Epidermal melanocyte (primary cell): ENCODE measurements around the gene TRPV6.

ENCODE experiments used
- DNase-seq: peaks from one replicate; pipeline ENCODE4 v3.0.0; 2011; ENCODE audit warnings: low spot score; ENCODE audit not compliant: insufficient read length

The TRPV6 gene

DNA sequence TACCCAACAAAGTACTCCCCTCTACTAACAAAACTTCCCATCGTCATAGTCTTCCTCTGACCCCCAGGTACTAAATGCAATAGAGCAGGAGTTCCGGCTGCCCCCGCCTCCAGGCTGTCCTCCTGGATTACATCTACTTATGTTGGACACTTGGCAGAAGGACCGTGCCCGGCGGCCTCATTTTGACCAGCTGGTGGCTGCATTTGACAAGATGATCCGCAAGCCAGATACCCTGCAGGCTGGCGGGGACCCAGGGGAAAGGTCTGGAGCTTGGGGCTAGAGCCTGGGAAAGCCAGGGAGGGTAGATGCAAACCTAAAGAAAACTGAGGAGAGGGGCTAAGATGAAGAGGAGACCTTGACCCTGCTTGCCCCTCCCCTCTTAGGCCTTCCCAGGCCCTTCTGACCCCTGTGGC is 15.4 kb downstream of the TRPV6 start:
- DNase-seq, result no peak

DNA sequence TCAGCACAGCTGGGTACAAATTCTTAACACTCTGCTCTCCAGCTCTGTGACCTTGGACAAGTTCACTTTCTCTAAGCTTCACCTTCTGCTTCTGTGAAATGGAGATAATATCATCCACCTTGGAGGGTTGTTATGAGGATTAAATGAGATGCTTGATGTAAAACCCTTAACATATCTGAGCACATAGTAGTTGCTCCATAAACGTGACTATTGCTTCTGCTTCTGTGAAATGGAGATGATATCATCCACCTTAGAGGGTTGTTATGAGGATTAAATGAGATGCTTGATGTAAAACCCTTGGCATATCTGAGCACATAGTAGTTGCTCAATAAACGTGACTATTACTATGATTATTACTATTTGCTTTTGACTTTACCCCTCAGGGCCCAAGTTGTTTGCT is 16.1 kb downstream of the TRPV6 start:
- no peak for DNase-seq

DNA sequence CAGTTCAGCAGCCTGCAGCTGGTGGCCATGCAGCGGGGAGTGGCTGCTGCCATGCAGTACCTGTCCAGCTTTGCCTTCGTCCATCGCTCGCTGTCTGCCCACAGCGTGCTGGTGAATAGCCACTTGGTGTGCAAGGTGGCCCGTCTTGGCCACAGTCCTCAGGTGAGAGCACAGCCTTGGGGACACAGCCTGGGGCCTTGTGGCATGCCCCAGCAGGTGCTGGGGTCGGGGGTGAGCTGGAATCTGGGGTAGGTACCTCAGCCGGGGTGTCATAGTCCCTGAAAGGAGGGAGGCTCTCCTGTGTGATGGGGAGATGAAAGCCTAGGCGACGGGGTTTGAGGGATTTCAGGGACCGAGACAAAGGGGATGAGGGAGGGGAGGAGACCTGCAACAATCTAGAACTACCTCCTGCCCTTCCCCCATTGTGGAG is 16.5 kb downstream of the TRPV6 start:
- no peak for DNase-seq

DNA sequence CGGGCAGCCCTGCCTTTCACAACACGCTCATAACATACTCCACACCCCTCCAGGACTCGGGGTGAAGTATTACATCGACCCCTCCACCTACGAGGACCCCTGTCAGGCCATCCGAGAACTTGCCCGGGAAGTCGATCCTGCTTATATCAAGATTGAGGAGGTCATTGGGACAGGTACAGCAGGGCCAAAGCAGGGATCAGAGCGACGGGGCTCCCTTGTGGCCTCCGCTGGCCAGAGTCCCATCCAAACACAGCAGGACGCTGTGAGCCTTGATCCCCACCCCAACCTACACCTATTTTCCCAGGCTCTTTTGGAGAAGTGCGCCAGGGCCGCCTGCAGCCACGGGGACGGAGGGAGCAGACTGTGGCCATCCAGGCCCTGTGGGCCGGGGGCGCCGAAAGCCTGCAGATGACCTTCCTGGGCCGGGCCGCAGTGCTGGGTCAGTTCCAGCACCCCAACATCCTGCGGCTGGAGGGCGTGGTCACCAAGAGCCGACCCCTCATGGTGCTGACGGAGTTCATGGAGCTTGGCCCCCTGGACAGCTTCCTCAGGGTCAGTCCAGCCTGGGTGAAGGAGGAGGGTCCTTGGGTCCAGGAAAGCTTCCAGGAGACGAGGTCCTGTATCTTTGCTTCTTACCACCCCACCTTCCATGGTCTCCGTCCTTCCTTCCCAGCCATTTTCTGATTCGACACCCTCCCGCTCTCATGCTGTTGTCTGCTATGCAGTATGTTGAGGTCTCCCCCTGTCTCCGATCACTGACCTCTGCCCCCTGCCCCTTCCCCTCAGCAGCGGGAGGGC is 17.2 kb downstream of the TRPV6 start:
- DNase-seq, result no peak

DNA sequence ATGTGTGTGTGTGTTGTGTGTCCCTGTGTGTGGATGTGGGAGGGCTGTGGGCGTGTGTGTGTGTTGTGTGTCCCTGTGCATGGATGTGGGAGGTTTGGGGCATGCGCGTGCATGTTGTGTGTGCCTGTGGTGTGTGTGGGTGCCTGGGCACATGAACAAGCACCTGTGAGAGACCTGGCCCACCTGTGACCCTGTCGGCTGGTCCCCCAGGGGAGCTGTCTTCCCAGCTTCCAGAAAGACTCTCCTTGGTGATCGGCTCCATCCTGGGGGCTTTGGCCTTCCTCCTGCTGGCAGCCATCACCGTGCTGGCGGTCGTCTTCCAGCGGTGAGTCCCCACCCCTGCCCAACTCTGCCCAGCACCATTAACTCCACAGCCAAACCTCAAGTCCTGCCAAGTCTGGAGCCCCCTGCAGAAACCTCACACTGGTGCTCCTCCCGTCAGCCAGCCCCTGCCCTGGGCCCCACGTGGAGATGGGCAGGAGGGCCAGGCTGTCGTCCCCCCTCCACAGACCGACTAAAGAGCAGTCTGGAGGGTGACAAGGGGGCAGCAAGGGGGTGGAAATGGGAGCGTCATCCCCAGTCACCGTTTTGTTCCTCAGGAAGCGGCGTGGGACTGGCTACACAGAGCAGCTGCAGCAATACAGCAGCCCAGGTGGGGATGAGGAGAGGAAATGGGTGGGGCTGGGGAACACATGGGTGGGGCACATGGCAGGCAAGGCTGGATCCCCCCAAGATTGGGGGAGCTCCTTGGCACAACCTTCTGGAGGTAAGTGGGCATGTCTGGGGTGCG is 18.0 kb downstream of the TRPV6 start:
- DNase-seq, result no peak

DNA sequence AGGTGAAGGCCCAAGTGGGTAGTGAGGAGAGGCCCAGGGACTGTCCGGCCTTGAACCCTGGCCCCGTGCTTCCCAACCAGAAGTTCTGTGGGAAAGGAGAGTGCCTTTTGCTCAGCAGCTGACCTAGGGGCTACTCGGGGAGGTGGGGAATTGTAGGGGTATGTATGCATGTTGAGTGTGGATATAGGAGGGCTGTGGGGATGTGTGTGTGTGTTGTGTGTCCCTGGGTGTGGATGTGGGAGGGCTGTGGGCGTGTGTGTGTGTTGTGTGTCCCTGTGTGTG is 18.5 kb downstream of the TRPV6 start:
- no peak for DNase-seq

DNA sequence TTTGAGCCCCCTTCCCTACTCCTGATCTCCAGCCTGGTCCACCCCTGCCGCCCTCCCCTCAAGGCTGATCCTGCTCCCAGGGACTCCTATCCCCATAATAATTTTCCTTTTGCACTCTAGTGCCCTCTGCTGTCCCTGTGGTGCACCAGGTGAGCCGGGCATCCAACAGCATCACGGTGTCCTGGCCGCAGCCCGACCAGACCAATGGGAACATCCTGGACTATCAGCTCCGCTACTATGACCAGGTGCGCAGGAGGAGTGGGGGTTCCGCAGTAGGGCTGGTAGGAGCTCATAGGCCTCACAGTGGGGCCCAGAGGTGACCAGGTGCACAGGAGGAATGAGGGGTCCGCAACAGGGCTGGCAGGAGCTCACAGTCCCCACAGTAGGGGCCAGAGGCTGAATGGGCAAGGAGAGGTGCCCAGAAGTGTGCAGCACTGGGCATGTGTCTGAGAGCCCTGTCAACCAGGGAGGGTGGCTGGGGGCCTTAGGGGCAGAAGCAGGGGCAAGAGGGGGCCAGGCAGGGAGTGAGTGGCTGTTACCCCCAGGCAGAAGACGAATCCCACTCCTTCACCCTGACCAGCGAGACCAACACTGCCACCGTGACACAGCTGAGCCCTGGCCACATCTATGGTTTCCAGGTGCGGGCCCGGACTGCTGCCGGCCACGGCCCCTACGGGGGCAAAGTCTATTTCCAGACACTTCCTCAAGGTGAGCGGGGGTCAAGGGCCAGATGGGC is 19.0 kb downstream of the TRPV6 start:
- no peak for DNase-seq

DNA sequence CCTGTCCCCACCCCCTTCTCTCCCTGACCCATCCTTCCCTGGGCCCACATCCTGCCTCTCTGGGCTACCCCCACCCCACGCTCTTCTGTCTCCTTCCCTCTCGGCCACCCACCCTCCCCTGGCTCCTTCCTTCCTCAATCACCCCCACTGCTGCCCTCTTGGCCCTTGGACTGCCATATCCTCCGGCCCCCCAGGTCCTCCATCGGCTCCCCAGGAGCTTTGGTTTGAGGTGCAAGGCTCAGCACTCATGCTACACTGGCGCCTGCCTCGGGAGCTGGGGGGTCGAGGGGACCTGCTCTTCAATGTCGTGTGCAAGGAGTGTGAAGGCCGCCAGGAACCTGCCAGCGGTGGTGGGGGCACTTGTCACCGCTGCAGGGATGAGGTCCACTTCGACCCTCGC is 19.8 kb downstream of the TRPV6 start:
- DNase-seq, result no peak

DNA sequence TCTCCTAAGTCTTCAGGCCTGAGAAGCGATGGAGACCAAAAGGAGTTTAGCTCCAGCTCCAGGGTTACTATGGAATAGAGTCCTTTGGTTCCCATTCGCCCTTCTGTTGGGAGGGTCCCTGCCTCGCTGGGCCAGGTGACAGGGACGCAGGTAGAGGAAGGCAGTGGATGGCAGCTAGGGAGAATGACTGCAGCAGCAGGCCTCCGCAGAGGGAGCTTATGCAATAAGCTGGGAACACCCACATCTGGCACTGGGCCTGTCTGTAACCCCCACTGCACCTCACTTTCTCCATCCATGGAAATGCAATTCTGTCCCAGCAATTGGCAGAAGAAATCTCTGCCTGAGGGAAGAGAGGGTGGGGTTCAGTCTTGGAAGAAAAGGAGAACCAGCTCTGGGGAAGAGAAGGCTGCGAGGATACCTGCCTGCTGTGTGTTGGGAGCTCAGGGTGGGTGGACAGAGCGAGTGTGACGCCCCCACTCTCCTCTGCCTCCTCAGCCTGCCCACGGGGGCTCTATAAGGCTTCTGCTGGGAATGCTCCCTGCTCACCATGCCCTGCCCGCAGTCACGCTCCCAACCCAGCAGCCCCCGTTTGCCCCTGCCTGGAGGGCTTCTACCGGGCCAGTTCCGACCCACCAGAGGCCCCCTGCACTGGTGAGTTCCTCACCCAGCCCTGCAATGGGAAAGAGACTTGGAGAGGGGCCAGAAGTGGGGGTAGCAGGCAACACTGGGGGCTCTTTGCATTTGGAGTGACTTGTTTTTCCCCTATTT is 20.4 kb downstream of the TRPV6 start:
- DNase-seq, result no peak

DNA sequence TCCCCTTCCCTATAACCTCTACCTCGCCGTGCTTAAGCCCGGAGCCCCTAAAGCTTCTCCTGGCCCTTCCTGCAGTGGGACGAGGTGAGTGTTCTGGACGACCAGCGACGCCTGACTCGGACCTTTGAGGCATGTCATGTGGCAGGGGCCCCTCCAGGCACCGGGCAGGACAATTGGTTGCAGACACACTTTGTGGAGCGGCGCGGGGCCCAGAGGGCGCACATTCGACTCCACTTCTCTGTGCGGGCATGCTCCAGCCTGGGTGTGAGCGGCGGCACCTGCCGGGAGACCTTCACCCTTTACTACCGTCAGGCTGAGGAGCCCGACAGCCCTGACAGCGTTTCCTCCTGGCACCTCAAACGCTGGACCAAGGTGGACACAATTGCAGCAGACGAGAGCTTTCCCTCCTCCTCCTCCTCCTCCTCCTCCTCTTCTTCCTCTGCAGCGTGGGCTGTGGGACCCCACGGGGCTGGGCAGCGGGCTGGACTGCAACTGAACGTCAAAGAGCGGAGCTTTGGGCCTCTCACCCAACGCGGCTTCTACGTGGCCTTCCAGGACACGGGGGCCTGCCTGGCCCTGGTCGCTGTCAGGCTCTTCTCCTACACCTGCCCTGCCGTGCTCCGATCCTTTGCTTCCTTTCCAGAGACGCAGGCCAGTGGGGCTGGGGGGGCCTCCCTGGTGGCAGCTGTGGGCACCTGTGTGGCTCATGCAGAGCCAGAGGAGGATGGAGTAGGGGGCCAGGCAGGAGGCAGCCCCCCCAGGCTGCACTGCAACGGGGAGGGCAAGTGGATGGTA is 21.5 kb downstream of the TRPV6 start:
- DNase-seq, result no peak

DNA sequence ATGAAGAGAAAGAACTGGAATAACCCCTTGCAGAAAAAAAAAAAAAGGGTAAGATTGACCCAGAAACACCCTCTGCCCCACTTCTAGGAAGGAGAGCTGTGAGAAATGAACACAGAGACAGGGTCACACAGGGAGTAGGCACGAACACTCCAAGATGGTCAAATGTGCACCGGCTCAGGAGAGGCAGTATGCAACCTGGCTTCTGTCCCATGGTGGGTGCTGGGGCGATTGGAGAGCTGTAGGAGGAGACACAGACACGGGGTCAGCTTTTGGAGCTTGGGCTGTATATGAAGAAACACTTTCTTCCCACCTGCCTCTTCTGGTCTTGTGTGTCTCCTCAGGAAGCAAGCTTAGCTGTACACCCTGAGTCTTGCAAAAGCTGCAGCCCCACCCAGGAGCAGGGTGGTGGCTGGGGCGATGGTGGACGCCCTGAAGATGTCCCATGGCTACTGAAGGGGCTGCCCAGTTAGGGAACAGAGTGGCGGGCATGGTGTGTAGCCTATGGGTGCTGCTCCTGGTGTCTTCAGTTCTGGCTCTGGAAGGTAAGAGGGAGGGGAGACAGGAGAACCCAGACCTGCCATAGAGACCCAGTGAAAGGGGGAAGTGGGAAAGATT is 22.7 kb downstream of the TRPV6 start:
- DNase-seq, result no peak

DNA sequence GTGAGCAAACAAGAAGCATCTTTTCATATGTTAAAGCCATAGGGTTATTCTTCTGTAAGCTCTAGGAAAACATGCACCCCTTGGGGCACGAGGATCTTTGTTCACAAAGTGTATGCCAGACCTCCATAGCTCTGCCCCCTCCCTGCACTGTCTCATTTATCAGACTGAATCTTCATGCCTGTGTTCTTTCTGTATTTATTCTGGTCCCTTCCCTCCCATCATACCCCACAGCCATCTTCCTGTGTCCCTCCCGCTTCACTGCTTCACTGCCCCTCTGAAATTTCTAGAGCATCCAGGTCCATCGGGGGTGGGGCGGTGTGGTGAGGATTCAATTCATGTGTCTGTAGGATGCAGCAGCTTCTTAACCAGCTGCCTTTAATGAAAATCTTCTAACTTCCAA is 23.2 kb downstream of the TRPV6 start:
- no peak for DNase-seq

DNA sequence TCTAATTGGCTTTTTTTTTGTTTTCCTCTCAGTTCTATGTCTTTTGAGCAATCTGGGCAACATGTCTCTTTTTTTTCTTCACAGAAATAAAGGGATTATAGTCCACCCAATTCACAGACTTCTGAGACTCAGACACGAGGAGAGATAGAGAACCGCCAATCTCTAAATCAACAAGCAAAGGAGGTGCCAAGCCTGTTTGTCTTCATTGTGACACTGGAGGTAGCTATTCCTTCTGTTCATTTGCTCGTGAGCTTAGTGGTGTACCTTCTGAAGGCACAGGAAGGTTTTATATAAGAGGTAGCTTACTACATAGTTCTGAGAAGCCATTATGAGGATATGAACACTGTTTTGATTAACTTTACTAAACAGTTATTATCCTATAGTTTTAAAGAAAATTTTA is 24.6 kb downstream of the TRPV6 start:
- DNase-seq, result no peak

DNA sequence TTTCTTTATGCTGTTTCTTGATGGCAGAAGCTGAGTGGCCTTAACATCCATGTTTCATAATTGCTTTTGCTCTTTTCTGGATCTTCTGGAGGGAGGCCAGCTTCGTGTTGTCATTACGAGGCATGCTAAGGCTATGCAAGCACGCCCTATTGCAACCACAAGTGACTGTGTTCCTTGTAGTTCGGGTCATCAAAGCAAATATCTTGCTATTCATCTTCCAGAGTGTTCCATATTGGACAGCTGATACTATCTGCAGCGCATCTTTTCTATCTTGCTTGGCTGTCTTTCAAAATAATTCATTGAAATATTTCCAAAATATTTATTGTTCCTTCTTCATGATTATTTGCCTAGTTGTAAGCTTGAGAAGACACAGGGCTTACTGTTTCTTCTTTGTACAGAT is 25.7 kb downstream of the TRPV6 start:
- no peak for DNase-seq

DNA sequence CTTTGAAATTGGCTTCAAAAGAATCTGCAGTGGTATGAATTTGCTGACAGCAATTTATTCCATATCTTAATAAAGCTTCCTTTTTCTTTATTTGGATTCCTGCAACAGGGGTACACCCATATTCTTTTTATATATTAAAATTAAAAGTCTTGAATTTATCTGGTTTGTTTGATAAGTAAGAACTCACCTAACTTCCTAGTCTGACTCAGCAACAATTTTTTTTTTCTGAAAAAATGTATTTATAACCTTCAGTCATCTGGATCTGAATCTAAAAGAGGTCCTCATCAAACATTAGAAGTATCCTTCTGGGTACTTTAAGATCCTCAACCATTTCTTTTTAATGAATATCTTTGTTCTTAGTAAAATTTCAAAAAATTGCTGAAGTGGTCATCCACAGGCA is 26.1 kb downstream of the TRPV6 start:
- DNase-seq, result no peak

DNA sequence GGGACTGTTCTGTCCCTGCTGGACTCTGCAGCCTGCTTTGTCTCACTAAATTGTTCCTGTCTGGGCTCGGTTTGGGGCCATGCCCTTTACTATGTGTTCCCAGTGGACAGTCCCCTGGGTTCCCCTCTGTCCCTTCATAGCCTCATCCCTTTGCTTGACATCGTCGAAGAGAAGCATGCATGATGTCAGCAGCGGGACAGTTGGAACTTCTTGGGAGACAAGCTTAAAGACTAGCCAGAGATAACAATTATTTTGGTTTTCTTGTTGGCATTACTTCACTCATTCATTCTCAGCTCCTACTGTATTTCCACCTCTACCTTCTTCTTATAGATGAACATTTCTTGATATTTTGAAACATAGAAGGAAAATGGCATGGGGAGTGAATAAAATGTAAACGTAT is 27.9 kb downstream of the TRPV6 start:
- DNase-seq, result no peak

DNA sequence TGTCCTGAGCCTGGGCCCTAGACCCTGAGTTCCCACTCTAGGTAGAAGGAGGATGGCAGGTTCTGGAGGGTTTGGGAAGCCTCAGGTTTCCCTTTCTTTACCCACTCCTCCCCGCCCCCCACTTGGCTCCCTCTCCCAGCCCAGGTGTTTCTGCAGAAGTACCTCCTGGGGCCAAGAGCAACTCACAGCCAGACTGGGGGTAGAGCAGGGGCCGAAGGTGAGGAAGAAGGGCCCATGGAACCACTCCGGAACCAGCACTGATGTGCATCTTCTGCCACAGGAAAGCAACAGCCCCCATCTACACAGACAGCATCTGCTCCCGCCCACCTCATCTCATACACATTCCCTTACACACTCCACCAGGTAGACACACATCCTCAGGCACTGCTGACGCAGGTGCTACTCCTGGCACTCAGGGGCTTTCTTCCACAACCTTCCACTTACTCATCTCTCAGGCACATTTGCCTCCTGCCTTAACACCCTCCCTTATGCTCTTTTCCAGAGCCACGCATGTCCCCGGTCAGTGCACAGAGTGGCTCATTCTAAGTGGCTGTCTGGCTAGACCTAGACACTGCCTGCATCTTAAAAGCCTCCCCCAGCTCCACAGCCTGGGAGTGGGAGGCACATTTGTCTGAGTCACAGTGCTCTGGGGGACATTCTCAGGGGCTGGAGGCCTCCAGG is 28.8 kb downstream of the TRPV6 start:
- no peak for DNase-seq

DNA sequence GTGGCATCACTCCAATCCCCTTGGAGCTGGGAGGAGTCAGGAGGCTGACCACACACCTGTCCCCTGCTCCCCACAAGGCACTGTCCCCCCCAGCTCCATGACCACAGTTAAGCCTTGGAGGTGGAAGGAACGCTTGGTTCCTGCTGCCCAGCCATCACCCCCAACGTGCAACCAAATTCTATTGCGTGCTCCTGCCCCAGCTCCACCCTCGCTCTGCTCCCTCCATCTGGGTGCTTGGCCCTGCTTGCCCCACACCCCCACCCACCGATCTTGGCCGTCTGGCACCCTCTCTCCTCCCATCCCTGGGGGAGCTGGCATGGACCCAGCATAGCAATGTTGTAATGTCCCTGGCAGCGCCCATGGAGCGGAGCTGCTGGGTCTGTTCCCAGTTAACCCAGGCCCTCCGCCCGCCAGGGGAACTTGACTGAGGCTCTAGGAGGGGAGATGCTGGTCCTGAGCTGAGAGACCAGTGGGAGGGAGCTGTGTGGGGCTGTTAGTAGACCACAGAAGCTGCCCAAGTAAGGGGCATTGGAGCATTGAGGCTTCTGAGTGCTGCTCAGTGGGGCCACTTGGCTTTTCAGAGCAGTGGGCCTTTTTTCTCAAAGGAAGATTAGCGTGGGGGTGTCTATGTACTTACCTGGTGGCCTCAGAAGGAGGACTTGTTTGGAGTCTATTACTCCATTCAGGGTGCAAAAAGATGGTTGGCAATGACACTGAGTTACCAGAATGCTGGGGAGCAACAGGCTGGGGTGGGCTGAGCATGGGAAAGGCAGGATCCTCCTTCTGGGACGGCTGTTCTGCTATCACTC is 29.6 kb downstream of the TRPV6 start:
- DNase-seq, result no peak

DNA sequence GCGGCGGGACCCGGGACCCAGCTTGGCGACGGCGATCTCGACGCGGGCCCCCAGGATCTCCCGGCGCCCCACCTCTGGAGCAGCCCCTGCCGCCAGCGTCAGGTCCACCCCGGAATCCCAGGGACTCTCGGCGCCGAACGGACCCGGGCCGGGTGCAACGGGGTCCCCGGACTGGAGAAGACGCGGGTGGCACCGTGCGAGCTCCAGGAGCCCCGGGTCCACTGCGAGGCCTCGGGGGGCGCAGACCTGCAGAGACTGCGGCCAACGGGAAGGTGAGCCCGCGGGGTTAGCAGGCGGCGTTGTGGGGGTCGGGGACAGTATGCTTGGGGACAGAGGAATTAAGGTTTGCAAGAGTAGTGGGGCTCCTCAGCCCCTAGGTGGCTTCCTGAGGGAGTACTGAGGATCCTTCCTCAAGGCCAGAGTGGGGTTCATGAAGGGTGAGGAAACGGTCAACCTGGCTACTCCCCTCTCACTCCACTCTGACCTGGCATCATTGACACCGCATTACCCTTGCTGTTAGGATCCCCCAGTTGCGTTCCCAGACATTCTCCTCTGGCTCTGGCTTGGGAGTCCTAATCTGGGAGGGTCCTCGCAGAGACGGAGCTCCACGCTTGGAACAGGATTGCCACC is 30.3 kb downstream of the TRPV6 start:
- DNase-seq, result no peak
